Lower lobe of right lung (tissue), 2 donors: Measurements from ENCODE around the gene PNPLA5. TPM values are rescaled to one million over a fixed set of nuclear protein-coding genes. Genes with fewer than 3 reads are reported as not detected.

Experiments used
- ATAC-seq, 2 donors: fragments of 200-7000 bp; cut with Tn5 transposase; one replicate each; pipeline ENCODE4 v1.9.1; 2020 to 2022; ENCODE audit warnings: mild to moderate bottlenecking in 2 of 2, moderate library complexity in 2 of 2
- DNase-seq: peaks from one replicate; pipeline ENCODE4 v3.0.0-alpha.2; 2020
- H3K27ac ChIP-seq: fragments of 200-600 bp; one replicate; pipeline ENCODE4 v1.8.0; 2022
- H3K27me3 ChIP-seq: fragments of 200-600 bp; one replicate; pipeline ENCODE4 v1.8.0; 2022; ENCODE audit warnings: low read depth
- H3K36me3 ChIP-seq: fragments of 200-600 bp; one replicate; pipeline ENCODE4 v1.8.0; 2022; ENCODE audit warnings: mild to moderate bottlenecking
- H3K4me1 ChIP-seq: fragments of 200-600 bp; one replicate; pipeline ENCODE4 v1.8.0; 2022
- H3K4me3 ChIP-seq: fragments of 200-600 bp; one replicate; pipeline ENCODE4 v1.8.0; 2022; ENCODE audit warnings: mild to moderate bottlenecking
- H3K9me3 ChIP-seq: fragments of 200-600 bp; one replicate; pipeline ENCODE4 v1.8.0; 2022
- intact Hi-C: fragments of 100-400 bp; cut with DNase I; formaldehyde crosslinking; loops from one replicate; pipeline ENCODE4 v1.11.0; 2022
- total RNA-seq: library from RNA; stranded (reverse); fragmentation: NEBNext Ultra II Directional; extraction: Animal tissue kit (Norgen Biotek cat#: 25700); gene quantifications from one replicate; pipeline ENCODE4 v1.2.1, GENCODE V29; 2021
- TF ChIP-seq, protein P1 (sequence below): fragments of 200-600 bp; IDR thresholded peaks from one replicate; pipeline ENCODE4 v1.8.0; 2022; ENCODE audit warnings: antibody characterized with exemption, mild to moderate bottlenecking
- donor health status: DM: no; HTN: yes; CAD: no; lungs with severe emphysema.

PNPLA5 gene
- total RNA-seq, 1 donor from 2014 or later, result not detected

DNA sequence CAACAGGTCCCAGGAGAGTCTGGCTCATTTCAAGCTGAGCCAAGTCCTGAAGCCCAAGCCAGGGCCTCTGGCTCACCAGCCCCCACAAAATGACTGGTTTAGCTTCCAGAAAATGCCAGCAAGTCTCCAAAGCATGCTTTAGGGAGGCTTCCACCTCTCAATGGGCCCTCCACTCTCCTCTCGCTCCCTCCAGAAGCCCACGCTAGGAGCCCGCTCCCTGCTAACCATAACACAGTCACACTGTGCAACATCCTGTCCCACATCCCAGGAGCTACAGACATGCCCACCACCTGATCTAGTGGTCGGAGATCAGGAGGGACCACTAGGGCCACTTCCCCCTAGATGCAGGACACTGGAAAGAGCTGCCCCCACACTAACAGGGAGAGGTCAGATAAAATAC lies 36.4 kb downstream of the PNPLA5 start:
- H3K36me3 ChIP-seq, result no peaks in the 10 kb centered on the region
- TF ChIP-seq, protein P1, sequence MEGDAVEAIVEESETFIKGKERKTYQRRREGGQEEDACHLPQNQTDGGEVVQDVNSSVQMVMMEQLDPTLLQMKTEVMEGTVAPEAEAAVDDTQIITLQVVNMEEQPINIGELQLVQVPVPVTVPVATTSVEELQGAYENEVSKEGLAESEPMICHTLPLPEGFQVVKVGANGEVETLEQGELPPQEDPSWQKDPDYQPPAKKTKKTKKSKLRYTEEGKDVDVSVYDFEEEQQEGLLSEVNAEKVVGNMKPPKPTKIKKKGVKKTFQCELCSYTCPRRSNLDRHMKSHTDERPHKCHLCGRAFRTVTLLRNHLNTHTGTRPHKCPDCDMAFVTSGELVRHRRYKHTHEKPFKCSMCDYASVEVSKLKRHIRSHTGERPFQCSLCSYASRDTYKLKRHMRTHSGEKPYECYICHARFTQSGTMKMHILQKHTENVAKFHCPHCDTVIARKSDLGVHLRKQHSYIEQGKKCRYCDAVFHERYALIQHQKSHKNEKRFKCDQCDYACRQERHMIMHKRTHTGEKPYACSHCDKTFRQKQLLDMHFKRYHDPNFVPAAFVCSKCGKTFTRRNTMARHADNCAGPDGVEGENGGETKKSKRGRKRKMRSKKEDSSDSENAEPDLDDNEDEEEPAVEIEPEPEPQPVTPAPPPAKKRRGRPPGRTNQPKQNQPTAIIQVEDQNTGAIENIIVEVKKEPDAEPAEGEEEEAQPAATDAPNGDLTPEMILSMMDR, result no peak
- no peak overlapping the region for H3K27ac ChIP-seq
- no peaks in the 10 kb centered on the region for H3K9me3 ChIP-seq
- ATAC-seq (no peak), DNase-seq (no peak)
- peaks cover 38% of the 10 kb centered on the region for H3K27me3 ChIP-seq
- H3K4me3 ChIP-seq, result no peak overlapping the region
- no peaks in the 10 kb centered on the region for H3K4me1 ChIP-seq
- intact Hi-C loops, result no loop called here

DNA sequence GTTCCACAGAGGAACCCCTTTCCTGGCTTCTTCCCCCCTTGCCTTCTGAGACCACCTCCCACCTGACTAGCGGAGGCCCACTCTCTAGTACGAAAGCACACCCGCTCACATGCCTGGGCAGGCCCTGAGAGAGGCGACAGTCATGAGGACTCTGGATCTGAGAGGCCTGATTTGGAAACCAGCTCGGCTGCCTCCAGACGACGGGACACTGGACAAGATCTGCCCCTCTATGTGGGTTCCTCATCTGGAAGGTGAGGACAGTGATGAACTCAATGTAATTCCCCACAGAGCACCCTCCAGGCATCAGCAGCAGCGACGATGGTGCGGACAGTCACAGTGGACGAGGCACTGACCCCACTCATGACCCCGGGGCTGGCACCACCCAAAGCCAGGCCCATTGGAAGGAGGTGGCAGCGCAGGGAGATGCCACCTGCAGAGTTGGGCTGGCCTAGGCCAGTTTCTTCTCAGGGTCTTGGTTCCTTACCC lies 37.0 kb downstream of the PNPLA5 start:
- Histone ChIP-seq H3K27ac (no peak overlapping the region), H3K4me3 (no peak overlapping the region), H3K27me3 (peaks cover 32% of the 10 kb centered on the region), H3K9me3 (no peaks in the 10 kb centered on the region), H3K36me3 (no peaks in the 10 kb centered on the region), H3K4me1 (no peaks in the 10 kb centered on the region)
- no peak for ATAC-seq
- TF ChIP-seq, protein P1, result no peak
- intact Hi-C loops, result no loop called here
- DNase-seq, result no peak

DNA sequence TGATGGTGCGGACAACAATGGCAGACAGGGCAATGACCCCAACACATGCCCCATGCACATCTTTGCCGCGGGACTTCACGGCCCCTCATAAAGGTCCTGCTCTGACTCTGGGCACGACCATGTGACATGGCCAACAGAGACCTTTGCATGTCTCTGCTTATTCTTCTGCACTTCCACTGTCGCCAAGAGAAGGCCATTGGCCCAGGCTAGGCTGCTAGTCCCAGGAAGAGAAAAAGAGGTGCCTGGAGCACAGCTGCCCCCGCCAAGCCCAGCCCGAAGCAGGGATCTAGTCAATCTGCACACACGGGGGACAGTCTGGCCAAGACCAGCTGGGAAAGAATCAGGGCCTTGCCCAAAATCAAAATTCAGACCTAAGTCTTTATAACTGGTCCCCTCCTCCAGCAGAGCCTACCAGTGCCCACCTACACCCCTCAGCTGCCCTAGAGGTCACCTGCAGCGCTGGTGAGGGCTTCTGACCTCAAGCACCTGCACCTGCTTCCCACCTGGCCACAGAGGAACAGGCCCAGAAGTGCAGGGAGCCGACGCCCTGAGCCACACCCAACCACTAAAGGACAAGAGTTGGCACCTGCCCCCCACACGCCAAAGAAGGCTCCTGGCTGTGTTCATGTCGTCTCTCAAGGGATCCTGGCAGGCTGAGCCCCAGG lies 37.6 kb downstream of the PNPLA5 start:
- intact Hi-C loops, result no loop called here
- DNase-seq (no peak), ATAC-seq (no peak)
- H3K27me3 ChIP-seq, result peaks cover 27% of the 10 kb centered on the region
- H3K4me3 ChIP-seq, result no peak overlapping the region
- TF ChIP-seq, protein P1, result no peak
- no peaks in the 10 kb centered on the region for H3K9me3 ChIP-seq
- H3K27ac ChIP-seq, result no peak overlapping the region
- no peaks in the 10 kb centered on the region for H3K36me3 ChIP-seq
- no peaks in the 10 kb centered on the region for H3K4me1 ChIP-seq

DNA sequence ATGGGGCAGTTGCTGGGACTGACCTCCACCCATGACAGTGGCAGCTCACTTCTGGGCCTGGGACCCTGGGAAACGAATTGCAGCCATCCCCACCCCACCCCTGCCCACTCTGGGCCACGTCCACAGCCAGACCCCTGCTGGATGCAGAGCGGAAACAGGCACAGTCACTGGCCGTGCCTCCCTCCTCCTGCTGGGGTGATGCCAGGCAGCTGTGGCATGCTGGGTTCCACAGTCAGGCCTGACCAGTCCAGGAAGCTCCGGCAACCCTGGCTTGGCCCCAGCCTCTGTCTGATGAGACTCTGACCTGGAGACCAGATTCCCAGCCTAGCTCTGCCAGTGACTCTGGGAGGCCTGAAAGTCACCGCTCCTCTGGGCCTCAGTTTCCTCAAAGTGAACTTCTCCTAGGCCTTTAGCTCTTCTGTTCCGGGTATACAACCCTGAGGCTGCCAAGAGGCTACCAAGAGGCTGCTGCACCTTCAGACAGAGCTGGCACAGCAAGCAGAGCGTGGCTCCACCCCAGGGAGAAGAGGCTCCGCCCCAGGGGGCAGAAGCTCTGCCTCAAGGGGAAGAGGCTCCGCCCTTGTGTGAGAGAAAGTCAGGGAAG lies 38.4 kb downstream of the PNPLA5 start:
- DNase-seq (no peak), ATAC-seq (no peak)
- no peak overlapping the region for H3K4me3 ChIP-seq
- no peaks in the 10 kb centered on the region for H3K36me3 ChIP-seq
- TF ChIP-seq, protein P1, result no peak
- no peaks in the 10 kb centered on the region for H3K4me1 ChIP-seq
- peaks cover 30% of the 10 kb centered on the region for H3K27me3 ChIP-seq
- H3K9me3 ChIP-seq, result no peaks in the 10 kb centered on the region
- intact Hi-C loops, result no loop called here
- no peak overlapping the region for H3K27ac ChIP-seq

DNA sequence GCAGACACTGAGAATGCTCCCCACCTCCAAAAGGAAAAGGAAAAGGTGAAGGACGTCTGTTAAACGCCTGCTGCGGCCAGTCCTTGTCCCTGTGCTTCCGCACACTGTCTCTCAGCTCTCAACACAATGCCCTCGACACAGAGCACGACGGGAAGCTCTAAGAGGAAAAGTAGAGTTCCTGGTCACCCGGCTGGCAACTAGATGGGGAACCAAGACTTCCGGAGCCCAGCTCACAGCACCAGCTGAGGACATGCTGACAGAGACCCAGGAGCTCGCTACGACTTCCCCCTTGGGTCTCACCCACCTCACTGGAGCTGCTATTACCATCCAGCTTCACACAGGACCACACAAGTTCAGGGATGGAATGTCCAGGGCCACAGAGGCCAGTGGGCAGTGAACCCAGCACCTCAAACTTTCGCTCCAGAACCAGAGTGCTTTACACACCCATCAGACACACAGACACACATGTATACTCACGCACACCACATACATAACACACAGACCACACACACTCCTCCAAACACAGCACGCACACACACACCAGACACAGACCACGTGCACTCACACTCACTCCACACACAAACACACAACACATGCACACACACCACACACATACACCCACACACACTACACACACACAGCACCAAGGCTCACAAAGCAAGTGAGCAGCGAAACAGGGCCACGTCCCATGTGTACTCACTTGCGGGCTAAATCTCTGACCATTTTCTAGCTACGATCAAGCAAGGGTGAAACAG lies 39.1 kb downstream of the PNPLA5 start:
- TF ChIP-seq, protein P1, result no peak
- Histone ChIP-seq H3K9me3 (no peaks in the 10 kb centered on the region), H3K4me1 (no peaks in the 10 kb centered on the region), H3K4me3 (no peak overlapping the region), H3K27me3 (peaks cover 35% of the 10 kb centered on the region), H3K36me3 (no peaks in the 10 kb centered on the region), H3K27ac (no peak overlapping the region)
- DNase-seq, result no peak
- intact Hi-C loops, result no loop called here
- no peak for ATAC-seq
